HG03196 (cell line): ENCODE measurements around the gene MCF2L.

Experiments
- ATAC-seq: cut with Tn5 transposase; IDR thresholded peaks from one replicate; pipeline ENCODE4 v1.9.1; 2021; ENCODE audit not compliant: unreplicated experiment

The MCF2L gene

GRCh38 chr13:113140677-113141600 is 171.9 kb downstream of the MCF2L start:
- no peak for ATAC-seq

- ATAC-seq: no peak
Measured at GRCh38 chr13:113141601-113141970, 172.6 kb downstream of the MCF2L start.

GRCh38 chr13:113142876-113143275 is 173.9 kb downstream of the MCF2L start:
- ATAC-seq: no peak

- ATAC-seq: no peak
Measured at GRCh38 chr13:113143466-113144254, 174.6 kb downstream of the MCF2L start.

GRCh38 chr13:113144255-113144629 is 175.2 kb downstream of the MCF2L start:
- no peak for ATAC-seq

GRCh38 chr13:113145496-113145895 is 176.5 kb downstream of the MCF2L start:
- ATAC-seq: no peak

- ATAC-seq: no peak
Measured at GRCh38 chr13:113145911-113146598, 177.0 kb downstream of the MCF2L start.

- no peak for ATAC-seq
Measured at GRCh38 chr13:113146750-113147149, 177.7 kb downstream of the MCF2L start.

- no peak for ATAC-seq
Measured at GRCh38 chr13:113147206-113147605, 178.2 kb downstream of the MCF2L start.

- ATAC-seq: no peak
Measured at GRCh38 chr13:113148407-113148806, 179.4 kb downstream of the MCF2L start.

GRCh38 chr13:113148940-113149503 is 180.0 kb downstream of the MCF2L start:
- no peak for ATAC-seq
